Measurements from ENCODE around the gene CCDC181. TPM values are rescaled to one million over a fixed set of nuclear protein-coding genes. Genes with fewer than 3 reads are reported as not detected.
"Not testable (repeated sequence)": the region's sequence is repeated elsewhere in the genome, so short reads cannot be mapped to it uniquely, and the experiment has no call there.

CCDC181 gene
- total RNA-seq, result 0.47 and 1.2 TPM in 2 replicates
- polyA plus RNA-seq (2012), result 0.37 TPM

DNA sequence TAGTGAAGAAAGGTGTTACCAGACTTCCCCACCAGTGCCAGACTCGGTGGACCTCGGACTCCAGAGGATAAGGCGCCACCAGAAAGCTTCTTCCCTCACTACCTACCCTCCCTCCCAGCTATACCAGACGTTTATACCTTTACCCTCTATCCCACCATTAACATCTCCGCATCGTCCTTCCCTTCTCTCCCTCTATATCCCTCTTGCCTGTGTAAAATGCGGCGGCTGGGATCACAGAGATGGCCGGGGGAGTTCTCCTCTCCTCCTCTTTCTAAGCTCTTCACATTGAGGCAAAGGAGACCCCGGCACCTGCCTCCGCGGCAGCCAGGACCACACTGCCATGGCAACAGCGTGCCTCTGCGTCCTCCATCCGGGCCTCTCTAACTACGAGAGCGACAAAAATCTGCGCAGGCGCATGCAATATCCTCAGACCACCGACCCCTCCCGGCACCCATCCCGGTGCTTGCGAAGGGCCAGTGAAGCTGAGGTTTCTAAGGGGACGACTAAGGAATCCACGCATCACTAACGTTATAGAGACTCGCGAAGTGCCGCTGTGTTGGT, at the start of gene CCDC181:
TSS of gene CCDC181 (minus strand) at position 394 of the 561 bp plus-strand sequence. CDS start 2,547 bp downstream, outside the sequence.
- DNase-seq (ENCODE audit: low read depth), result peak; percentile 84

DNA sequence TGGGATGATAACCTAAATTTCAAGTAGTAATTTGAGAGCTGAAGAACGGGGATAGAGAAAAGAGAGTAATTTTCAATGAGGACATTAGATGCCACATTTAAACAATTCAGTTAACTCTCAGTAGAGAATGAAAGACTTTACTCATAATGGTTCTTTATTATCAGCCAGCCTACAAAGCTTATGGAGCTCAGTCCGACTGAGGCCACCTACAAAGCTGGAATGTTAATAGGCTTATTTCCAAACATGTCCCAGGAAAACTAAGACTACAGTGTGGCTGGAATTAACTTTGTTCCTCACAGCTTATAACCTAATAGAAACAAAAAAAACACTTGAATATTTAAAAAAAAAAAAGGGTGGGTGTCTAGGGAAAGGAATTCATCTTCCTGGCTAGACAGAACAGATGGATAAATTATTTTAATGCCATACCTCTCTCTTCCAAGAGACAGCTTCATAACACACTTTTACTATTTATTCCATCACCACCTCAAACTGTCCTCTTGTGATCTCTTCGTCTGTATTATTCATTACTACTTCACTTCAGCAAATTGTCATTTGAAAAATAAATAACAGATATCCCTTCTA, 48.6 kb upstream of the CCDC181 start:
- no peak for DNase-seq (ENCODE audit: low read depth)

DNA sequence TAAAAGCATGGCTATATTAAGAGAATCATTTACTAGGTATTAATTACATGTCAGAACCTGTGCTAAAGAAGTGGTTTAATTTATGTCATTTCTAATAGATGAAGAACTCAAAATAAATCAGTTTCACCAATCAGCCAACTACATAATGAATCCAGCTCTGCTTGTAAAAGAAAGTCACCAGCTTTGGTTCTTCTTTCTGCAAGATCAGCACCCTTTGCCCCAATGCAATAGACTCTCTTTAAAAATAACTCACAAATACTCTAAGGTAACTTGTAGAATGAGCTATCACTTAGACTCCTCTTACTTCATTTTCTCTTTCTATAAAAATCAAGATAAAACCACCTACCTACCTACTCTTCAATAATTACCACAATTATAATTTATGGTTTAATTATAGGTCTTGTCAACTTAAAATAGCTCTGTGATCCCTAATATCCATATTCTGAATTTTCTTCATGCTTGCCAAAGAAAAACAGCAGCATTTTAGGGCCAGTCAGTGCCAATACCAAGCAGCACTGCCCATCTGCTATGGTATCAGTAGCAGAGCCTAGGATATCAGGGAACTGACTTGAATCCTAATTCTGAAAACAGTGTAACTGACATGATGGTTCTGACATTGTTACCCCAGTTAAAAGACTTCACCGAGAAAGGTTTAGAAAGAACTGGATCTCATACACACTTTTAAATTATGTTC, 47.2 kb upstream of the CCDC181 start:
- DNase-seq (ENCODE audit: low read depth), result no peak

DNA sequence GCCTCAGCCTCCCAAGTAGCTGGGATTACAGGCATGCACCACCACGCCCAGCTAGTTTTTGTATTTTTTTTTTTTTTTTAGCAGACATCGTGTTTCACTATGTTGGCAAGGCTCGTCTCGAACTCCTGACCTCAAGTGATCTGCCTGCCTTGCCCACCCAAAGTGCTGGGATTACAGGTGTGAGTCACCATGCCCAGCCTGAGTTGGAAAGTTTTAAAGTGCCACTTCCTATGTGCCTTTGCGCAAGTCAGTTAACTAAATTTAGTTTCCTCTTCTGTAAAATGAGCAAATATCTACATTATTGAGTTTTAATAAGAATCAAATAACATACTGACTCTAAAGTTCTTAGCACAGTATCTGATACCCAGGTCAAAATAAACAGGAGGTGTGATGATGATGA, 46.1 kb upstream of the CCDC181 start:
- no peak for DNase-seq (ENCODE audit: low read depth)

DNA sequence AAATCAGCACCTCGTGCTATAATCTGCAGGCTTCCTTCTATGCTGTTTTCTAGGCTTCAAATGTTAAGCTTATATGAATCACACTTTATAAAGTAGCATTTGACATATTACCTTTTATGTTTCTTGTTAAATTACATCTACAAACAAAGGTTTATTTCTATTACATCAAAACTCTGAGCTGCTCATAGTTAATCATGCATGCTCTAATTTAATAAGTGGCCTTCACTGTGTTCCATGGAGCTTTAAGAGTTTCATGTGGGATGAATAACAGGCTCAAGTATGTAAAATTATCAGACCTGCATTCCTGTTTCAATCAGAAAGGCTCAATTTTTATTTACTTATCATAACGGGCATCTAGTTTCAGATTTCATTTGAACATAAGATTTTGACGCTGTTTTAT, 45.5 kb upstream of the CCDC181 start:
- DNase-seq (ENCODE audit: low read depth), result no peak

DNA sequence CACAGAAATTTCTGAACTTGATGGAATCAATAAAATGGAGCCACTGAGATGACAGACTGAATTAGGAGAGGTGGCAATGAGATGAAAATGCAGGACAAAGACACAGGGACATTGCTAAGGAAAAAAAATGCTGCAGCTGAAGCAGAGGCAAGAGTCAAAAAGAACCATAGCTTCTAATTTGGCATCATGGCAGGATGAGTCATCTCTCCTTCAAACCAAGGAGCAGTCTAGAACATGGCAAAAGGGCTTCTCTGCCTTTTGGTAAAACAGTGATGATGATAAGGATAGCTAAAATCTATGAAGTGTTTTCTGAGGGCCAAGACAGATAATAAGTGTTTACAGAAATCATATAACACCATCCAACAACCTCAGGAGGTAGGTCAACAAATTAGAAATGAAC, 41.7 kb upstream of the CCDC181 start:
- DNase-seq (ENCODE audit: low read depth), result no peak

DNA sequence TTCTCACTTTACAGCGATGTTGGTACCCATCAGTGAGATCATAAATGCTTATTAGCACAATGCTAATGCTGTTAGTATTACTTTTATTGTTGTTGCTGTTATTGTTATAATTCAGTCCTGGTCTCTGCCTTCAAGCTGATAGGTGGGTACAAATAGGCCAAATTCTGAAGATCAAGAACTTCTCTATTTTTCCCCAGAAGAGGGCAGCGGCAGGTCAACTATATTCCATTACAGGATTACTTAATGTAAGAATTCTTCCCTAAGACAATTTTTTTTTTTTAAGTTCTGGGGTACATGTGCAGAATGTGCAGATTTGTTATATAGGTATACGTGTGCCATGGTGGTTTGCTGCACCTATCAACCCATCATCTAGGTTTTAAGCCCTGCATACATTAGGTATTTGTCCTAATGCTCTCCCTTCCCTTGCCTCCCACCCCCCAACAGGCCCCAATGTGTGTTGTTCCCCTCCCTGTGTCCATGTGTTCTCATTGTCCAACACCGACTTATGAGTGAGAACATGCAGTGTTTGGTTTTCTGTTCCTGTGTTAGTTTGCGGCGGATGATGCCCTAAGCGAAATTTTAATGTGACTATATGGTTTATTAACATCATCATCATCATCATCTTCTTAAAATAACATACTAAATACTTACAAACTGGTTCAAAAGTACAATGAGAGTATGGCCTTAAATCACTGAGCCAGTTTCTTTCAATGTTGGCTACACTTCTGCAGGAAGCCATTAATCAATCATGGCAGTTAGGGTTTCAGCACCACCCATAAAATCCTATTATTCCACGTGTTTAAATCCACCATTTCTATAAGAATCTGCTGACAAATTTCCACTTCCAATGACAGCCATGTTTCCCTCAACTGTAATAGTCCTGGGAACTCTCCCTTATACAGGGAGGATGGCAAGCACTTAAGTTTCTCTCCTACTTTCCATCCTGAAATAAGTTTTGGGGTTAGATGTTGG, 39.3 kb upstream of the CCDC181 start:
- DNase-seq (ENCODE audit: low read depth), result peak; percentile 47

DNA sequence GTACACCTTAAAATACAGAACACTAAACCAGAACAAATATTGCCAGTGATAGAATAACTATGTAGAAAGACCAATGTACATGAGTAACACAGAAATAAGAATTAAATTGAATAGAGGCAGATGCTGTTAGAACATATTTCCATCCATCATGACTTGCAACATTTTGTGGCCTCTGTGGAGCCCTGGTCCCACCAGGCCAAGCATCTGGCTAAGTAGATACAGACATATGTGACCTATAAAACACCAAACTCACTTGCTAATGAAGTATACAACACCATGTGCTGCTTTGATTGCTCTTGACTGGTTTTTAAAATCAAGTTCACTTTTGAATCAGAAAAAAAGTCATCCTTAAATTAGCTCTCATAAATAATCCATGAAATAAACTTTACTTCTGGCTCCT, 38.0 kb upstream of the CCDC181 start:
- DNase-seq (ENCODE audit: low read depth), result no peak

DNA sequence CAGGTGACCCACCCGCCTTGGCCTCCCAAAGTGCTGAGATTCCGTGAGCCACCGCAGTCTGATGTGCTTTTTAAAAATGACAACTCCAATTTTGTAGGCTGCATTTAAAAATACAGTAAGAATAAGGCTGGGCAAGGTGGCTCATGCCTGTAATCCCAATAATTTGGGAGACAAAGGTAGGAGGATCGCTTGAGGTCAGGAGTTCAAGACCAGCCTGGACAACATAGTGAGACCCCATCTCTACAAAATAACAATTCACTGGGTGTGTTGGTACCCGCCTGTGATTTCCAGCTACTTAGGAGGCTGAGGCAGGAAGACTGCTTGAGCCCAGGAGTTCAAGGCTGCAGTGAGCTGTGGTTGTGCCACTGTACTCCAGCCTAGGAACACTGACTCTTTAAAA, 35.1 kb upstream of the CCDC181 start:
- DNase-seq (ENCODE audit: low read depth), result no peak

DNA sequence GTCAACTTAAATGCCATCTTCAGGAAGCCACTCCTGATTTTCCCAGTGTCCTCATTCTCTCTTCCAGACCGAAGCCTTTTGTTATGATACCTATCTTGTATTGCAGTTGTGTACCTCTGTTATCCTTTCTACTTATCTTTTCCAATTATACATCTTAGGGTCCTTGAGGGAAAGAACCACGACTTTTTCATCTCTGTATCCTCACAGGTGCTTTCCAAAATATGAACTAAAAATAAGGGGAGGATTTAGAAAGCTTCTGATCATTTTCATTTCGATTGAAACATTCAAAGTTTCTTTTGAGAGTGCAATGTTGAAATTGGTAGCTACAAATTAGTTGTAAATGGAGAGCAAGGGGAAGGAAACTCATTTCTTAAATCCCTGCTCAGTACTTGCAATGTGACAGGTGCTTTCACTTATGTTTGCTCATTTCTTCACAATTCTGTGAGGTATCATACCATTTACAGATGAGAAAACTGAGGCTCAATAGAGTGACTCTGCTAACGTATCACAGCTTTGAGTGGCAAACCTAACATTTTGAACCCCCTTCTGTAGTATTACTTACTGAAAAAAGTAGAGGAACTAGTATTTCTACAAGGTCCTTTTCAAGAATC, 34.2 kb upstream of the CCDC181 start:
- DNase-seq (ENCODE audit: low read depth), result no peak

DNA sequence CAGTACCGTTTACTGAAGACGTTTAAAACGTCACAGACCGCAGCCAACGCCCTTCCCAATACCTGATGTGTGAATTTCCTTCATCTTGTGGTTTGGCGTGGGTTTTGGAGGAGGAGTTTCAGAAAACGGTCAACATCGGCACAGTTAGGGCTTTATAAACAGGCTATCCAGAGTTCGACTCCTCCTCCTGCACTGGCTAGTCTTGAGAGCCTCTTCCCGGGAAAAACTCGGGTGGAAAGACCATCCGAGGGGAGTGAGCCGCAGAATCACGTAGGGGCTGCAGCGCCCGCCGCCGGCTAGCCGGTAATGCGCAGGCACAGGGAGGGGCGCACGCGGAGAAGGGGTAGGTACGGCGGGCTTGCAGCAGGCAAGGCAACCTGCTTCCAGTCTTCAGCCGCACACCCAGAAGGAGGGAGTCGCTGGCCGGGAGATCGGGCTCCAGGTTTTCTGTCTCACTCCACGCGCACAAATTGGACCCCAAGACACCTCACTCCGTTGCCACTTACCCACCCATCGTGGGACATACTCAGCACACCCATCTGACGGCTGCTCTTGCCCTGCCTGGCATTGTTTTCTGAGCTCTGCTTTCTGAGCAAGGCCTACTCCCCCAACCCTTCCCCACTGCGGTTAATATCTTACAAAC, 33.0 kb upstream of the CCDC181 start:
- DNase-seq (ENCODE audit: low read depth), result peak; percentile 12

DNA sequence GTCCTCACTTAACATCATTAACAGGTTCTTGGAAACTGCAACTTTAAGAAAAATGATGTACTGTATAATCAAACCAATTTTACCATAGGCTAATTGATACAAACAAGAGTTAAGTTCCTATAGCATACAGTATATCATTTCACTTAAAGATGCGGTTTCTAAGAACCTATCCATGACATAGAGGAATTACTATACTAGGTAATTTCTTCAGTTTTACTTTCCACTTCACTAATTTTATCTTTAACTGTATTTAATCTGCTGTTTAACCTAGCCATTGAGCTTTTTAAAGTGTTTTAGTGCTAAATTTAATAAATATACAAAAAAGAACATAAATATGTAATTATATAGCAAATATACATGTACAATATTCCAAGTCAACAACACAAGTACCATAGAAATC, 30.2 kb upstream of the CCDC181 start:
- DNase-seq (ENCODE audit: low read depth), result no peak

DNA sequence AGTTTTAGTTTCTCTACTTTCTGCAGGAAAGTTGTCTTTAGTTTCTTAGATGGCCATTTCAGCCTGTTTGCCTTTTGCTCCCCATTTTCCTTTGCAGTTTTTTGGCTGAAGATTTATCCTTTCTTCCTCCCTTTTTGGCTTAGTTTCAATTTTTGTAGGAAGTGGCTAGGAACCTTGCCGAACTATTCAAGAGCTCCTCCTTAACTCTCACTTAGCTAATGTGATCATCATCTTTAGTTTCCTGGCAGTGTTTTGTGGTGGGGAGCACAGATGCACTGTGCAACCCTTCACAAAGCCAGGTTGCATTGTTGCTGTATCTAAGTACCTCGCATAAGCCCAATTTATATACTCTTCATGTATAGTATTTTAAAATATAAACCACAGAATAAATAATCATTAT, 28.8 kb upstream of the CCDC181 start:
- DNase-seq (ENCODE audit: low read depth), result no peak

DNA sequence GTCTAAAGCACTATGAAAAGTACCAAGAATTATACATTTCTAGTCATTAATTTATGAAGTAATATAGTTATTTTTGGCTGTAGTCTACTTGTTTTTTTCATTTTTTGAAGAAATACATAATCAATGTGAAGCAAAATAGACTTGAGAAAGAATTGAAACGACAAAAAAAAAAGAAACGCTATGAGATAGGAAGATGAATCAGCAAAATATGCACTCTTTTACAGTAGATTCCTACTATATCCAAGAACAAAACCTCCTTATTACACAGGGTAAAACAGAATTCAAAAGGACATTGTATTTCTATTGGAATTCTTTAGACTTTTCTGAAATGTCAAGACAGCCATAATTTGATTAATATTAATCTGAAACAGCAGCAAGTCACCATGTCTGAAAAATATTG, 25.6 kb upstream of the CCDC181 start:
- DNase-seq (ENCODE audit: low read depth), result no peak

DNA sequence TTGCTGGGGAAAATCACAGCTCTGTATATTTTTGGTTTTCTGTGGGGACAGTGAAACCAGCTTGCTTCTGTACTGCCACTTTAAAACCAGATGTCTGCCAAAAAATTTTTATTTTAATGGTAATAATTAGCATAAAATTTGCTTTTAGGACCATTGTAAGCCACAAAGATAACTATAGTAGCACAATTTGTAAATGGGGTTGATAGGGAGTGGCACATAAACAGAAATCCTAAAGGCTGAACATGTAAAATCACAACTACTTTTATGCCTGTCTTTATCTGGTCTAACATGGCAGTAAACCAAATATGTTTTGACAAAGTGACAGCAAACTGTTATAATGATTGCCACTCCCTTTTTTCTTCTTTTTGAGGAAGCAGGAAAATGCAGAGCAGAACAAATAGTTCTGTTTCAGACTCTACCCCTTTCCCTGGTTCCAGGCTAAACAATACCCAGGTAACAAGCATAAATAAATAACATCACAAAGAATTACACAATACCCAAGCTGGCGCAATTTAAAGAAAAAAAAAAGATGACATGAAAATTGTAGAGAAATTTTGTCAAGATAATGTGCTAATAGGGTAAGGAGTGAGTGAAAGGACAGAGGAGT, 24.0 kb upstream of the CCDC181 start:
- DNase-seq (ENCODE audit: low read depth), result no peak

DNA sequence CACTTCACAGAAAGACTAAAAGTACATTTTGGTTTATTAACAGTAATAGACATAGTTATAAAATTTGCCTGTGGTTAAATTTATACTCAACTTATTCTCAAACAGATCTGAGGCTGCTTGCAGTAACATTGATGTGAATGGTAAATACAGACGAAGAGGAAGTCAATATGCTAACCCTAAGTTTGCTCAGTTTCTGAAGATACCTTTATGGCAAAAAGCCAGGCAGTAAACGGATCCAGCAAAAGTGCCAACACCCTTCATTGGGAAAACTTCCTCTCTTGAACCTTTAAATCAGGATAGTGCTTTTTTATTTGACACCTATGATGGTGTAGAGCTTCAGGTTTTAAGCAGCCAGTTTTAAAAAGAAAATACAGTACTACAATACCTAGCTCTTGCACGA, 16.6 kb upstream of the CCDC181 start:
- no peak for DNase-seq (ENCODE audit: low read depth)

DNA sequence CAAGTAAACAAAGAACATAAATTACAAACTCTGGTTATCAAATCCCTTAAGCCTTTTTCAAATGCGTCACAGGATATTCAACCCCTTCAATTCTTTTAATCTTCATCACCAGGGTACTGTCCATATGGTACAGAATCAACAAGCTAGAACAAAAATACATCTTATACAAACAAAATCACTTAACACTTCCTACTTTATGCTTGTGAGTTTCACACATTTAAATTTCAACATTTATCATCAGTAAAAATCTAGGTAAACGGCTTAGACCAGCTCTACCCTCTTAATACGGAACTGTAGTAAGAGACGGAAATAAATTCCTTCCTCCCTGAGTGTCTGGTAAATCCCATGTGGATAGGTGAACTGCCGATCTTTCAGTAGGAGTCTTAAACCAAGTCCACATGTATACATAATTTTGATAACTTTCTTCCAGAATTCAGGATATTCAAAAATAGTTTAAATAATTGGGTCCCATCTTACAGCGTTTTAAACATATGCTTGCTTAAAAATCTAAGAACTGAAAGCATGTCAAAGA, 1.0 kb downstream of the CCDC181 start:
- DNase-seq (ENCODE audit: low read depth), result no peak

DNA sequence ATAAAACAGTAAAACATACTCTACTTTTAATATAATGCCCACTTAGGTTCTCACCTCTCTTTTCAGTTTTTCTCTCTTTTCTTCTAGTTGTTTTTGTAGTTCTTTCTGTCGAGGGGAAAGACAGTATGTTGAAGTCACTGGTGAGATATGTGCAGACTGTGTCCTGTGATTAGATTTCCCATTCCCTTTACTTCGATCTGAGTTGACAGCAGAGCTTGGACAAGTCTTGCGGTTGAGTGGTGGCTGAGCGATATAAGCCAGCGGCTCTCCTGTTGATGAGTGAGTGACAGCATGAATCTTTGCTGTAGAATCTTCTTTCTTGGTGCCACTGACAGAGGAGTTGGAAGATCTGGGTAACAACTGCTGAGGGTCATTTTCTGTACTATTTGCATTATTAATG, 6.0 kb downstream of the CCDC181 start:
- DNase-seq (ENCODE audit: low read depth), result no peak

DNA sequence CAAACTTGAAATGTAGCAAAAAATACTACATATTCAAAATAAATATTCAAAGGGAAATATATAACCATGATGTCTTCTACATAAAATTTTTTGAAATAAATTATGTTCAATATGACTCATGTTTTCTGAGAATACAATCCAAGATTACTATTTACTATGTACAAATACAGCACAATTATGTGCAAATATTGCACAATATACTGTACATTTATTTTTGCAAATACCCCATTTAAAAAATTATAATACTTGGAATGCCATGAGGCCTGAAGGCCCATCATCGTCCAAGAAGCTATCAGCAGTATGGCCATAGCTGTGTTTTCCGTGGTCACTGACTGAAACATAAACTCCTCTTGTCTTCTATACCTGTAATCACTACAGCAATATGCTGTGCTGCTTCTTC, 12.3 kb downstream of the CCDC181 start:
- DNase-seq (ENCODE audit: low read depth), result no peak

DNA sequence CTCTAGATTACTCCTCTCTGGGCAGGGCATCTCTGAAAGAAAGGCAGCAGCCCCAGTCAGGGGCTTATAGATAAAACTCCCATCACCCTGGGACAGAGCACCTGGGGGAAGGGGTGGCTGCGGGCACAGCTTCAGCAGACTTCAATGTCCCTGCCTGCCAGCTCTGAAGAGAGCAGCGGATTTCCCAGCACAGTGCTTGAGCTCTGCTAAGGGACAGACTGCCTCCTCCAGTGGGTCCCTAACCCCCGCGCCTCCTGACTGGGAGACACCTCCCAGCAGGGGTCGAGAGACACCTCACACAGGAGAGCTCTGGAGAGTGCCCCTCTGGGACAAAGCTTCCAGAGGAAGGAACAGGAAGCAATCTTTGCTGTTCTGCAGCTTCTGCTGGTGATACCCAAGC, 18.9 kb downstream of the CCDC181 start:
- DNase-seq (ENCODE audit: low read depth), result not testable (repeated sequence)
